GM21737 (cell line): ENCODE results near the gene MIPEP.

Experiments used
- ATAC-seq: cut with Tn5 transposase; IDR thresholded peaks from one replicate; pipeline ENCODE4 v1.9.1; 2021; ENCODE audit warnings: mild to moderate bottlenecking, moderate library complexity; ENCODE audit not compliant: unreplicated experiment

Gene MIPEP

GRCh38 chr13:23811366-23812062 is 77.7 kb downstream of the MIPEP start:
- ATAC-seq, result no peak

GRCh38 chr13:23810685-23811240 is 78.4 kb downstream of the MIPEP start:
- peak; percentile 42 for ATAC-seq

DNA sequence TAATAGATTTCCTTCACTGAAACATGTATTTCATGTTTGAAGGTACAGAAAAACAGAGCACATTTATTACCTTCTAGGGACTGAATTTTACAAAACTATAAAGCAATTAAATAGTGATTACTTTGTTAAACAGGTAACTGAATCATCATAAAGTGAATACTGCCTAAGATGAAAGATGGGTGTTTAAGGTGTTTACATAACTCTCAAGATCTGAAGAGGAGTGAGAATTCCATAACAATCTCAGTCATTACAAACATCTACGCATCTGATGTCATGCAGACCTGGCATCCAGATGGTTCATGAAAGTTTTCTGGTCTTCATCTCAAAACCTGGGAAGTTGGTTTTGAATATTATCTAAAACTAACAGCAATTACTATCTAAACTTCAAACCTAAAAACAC is 80.4 kb downstream of the MIPEP start:
- ATAC-seq, result no peak

DNA sequence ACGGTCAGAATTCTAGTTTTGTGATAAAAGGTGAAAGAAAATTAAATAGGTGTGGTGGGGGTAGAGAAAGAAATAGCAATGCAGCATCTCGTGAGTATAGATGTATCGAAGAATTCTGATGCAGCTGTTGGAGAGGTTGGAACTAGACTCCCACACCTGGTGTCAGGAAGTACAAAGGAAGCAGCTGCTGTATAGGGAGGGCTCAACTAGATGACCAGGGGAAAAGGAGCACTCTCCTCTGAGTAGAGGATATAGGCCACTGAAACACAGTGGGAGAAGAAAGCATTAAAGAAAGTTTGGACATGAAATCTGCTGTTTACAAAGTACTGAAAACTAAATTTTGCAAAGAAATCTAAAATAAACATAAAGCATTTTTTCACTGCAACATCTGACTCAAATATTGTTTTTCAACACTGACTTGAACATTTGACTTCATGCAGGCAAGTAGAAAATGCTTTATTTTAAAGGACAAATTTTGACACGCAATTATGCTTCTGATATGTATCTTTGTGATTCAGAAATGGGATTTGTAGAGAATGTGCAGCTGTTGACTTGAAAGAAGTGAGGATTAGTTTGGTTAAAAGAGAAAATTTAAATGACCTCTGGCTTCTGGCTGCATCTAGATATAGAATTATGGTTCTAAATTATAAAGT is 82.2 kb downstream of the MIPEP start:
- ATAC-seq, result peak; percentile 11

- ATAC-seq, result no peak
These were observed 83.4 kb downstream of the MIPEP start for GRCh38 chr13:23805821-23806220.

- no peak for ATAC-seq
These were observed 84.1 kb downstream of the MIPEP start for GRCh38 chr13:23805122-23805521.

- ATAC-seq, result no peak
These were observed 85.0 kb downstream of the MIPEP start for GRCh38 chr13:23804166-23804565.

DNA sequence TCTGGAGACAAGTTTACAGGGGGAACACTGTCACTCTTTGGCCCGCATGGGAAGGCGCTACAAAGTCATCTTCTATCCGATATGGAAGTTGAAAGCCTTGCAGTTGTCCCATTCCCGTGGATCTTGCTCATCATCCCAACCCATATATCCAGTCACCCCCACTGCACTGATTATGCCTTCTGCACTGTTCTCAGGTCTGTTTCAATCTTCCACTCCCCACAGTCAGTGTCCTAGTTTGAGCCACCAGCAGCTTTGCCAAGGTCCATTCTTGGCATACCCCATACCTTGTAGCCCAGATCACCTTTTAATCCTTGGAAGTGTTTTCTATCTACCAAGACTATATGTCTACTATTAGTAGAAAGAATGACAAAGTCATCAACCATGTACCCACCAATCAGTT is 88.1 kb downstream of the MIPEP start:
- ATAC-seq, result no peak

DNA sequence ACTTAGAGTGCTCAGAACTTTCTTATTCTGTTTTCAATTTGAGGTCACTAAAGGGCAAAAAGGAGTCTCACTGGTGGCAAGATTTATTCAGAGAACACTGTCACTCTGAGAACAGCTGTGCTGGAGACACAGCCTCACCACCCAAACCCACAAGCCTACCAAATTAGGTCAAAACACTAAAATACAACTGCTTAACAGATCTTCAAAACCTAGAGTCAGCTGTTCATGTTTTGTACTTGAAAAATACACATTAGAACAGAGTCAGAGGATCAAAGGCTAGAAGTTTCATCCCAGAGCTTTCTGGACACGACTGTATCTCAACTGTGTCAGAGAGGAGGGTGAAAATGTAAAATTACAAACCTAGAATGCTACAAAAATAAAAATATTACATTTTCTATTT is 89.3 kb downstream of the MIPEP start:
- peak; percentile 81 for ATAC-seq

DNA sequence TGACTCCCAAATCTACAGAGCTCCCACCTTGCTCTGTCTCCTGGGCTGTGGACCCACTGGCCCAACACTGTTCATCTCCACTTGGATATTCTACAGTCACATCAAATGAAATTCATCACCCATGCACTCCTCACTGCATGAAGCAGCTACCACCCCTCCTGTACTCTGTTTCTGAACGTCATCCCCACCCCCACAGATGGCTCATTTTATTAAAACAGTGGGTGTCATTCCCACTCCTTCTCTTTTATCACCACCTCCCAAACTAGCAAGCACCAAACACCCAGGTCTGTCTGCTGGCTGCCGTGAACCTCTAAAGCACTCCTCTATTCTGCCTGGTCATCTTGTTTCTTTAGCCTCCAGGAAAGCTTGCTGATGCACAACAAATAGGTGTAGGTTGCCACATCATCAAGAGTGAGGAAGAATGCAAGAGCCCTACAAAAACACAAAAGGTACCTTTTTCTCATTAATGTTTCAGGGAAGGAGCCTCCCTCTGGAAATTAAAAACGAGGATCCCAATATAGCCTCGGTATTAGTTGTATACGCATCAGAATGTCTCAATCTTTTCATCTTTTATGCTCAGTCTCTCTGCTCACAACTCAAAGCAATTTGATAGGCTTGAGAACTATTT is 91.8 kb downstream of the MIPEP start:
- no peak for ATAC-seq

GRCh38 chr13:23796551-23796950 is 92.6 kb downstream of the MIPEP start:
- no peak for ATAC-seq

DNA sequence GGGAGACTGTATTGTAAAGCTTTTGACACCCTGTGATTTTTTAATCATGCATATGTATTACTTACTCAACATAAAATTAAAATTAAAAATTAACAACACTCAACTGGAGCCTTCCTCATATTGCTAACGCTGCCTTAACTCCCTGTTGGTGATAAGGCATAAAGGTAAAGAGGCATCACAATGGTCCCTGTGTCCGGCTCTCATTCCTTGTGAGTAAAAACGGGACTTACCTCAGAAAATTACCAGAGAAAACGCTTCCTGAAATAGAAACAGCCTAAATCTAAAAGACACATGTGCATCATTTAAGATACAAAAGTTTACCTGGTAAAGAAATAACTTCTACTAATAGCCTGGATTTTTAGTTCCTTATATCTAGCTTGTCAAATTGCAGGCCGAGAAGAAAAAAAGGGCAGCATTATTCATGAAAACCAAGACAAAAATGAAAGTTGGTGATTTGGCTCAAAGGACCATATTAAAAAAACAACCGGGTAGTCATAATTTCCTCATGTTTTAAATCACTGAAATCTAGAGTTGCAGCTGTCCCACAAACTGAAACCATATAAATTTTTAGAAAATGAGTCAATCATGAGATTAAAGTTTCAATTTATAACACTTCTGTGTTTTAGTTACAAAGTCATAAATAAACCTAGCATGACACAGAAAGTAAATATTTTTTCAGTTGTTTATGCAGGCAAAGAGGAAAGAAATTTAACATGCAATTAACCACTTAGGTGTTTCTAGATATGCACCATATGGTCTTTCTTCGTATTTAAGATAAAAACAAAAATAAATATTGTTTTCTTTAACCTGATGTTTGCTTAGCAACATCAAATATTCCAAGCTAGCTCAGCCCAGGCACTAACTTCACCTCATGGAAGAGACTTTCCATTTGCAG is 94.7 kb downstream of the MIPEP start:
- ATAC-seq, result no peak

GRCh38 chr13:23793711-23794110 is 95.5 kb downstream of the MIPEP start:
- no peak for ATAC-seq

- ATAC-seq, result no peak
These were observed 96.5 kb downstream of the MIPEP start for GRCh38 chr13:23792680-23793079.

DNA sequence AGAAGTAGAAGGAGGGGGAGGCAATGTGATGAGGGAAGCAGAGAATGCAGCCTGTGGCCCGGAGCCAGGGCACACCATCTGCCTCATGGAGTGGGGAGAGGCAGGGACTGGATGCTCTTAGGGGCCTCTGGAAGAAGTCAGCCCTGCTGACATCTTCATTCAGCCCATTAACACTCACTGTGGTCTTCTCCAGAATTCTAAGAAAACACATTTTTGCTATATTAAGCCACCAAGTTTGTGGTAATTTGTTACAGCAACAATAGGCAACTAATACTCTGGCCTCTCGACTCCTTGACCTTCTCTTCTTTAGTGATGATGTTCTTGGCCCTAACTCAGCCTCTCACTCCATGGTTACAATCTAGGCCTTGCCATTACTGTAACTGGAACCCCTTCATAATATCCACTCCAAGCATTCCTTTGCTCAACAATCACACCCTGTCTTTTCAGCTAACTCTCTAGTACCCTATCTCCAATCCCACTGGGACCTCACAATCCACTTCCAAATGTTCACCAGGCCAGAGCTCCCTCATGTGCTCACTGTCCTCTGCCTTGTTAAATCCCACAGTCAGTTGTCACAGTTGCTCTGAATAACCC is 98.5 kb downstream of the MIPEP start:
- no peak for ATAC-seq

DNA sequence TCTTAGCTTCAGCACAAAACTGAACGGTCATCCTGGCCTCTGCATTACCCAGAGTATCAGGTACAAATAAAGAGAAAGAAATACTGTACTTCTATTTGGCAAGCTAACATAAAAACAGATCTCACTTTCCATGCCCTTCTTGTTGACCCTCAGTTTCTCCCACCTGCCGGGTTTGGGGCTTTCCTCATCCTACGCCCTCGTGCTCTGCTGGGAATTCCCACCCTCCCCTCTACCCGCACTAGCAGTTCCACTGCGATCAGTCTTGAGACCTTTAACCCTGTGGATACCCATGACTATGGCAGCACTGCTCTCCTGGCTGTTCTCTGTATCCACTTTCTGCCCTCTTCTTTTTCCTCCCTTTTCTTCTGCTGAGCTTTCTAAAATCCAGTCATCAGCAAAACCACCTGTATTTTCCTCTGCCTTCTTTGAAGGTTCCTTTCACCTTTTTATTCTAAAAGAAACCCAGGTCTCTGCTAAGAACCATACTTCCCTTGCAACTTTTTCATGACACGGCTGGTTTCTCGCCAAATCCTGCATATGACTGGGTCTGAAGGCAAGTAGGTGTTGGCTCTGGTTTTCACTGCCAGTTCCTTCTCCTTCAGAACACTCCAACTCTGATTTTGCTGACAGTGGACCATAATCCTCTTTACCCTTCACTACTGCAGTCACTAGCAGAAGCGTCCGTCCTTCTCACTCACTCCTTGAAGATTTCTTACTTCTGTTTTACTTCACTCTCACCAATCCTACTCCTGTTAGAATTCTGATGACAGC is 99.4 kb downstream of the MIPEP start:
- ATAC-seq, result no peak

DNA sequence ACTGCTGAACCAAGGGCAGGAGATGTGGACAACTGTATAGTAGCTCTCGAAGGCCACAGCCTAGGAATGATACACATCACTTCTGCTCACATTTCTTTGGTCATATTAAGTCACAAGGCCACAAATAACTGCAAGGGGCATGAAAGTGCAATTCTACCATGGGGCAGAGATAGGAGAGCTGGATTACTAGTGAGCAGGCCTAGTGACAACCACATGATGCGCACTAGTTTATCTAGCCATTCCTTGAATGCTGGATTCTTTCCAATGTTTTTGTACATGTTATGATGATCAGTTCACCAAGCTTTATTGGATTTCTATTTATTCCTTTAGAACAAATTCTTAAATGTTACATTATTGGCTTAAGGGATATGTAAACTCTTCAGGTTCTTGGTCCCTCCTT is 100.7 kb downstream of the MIPEP start:
- ATAC-seq, result no peak

GRCh38 chr13:23787464-23787863 is 101.7 kb downstream of the MIPEP start:
- ATAC-seq, result no peak

GRCh38 chr13:23786607-23787006 is 102.6 kb downstream of the MIPEP start:
- no peak for ATAC-seq

DNA sequence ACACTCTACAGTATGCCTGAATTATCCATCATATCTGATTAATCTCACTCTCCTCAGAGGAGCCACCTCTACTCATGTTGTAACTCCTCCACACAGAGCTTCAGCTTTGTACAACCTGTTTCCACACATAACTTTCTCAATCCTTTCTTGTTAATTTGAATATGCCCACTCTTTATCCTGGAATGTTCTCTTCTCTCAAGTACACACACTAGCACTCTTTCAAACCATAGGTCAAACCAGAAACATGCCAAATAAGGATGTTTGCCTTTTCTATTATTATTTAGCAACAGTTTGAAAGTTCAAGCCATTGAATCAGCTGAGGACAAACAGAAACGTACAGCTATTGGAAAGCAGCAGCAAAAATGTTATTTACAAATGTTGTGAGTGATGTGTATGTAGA is 110.3 kb downstream of the MIPEP start:
- ATAC-seq, result no peak
